ENCODE results near the gene HOXA9. TPM values are rescaled to one million over a fixed set of nuclear protein-coding genes. Genes with fewer than 3 reads are reported as not detected.

Gene HOXA9
- total and polyA plus RNA-seq, 2 of the 8 experiments (the other 6 are each of a cell fraction or from before 2014, with no cell fraction given) = not detected

DNA sequence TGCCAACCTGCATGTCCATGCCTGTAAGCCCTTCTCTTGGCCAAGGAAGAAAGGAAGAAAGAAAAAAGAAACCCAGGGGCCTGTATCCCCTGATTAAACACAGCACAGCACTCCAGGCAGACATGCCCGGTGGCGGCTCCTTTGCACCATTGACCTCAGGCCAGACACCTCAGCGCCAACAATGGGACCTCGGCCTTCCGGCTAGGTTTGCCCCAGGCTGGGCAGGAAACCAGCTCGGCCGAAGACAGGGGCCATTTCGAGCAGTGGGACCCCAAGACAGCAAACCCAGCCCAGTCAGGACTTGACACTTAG is 5.9 kb upstream of the HOXA9 start (continued):
- TF ChIP-seq, protein P1, sequence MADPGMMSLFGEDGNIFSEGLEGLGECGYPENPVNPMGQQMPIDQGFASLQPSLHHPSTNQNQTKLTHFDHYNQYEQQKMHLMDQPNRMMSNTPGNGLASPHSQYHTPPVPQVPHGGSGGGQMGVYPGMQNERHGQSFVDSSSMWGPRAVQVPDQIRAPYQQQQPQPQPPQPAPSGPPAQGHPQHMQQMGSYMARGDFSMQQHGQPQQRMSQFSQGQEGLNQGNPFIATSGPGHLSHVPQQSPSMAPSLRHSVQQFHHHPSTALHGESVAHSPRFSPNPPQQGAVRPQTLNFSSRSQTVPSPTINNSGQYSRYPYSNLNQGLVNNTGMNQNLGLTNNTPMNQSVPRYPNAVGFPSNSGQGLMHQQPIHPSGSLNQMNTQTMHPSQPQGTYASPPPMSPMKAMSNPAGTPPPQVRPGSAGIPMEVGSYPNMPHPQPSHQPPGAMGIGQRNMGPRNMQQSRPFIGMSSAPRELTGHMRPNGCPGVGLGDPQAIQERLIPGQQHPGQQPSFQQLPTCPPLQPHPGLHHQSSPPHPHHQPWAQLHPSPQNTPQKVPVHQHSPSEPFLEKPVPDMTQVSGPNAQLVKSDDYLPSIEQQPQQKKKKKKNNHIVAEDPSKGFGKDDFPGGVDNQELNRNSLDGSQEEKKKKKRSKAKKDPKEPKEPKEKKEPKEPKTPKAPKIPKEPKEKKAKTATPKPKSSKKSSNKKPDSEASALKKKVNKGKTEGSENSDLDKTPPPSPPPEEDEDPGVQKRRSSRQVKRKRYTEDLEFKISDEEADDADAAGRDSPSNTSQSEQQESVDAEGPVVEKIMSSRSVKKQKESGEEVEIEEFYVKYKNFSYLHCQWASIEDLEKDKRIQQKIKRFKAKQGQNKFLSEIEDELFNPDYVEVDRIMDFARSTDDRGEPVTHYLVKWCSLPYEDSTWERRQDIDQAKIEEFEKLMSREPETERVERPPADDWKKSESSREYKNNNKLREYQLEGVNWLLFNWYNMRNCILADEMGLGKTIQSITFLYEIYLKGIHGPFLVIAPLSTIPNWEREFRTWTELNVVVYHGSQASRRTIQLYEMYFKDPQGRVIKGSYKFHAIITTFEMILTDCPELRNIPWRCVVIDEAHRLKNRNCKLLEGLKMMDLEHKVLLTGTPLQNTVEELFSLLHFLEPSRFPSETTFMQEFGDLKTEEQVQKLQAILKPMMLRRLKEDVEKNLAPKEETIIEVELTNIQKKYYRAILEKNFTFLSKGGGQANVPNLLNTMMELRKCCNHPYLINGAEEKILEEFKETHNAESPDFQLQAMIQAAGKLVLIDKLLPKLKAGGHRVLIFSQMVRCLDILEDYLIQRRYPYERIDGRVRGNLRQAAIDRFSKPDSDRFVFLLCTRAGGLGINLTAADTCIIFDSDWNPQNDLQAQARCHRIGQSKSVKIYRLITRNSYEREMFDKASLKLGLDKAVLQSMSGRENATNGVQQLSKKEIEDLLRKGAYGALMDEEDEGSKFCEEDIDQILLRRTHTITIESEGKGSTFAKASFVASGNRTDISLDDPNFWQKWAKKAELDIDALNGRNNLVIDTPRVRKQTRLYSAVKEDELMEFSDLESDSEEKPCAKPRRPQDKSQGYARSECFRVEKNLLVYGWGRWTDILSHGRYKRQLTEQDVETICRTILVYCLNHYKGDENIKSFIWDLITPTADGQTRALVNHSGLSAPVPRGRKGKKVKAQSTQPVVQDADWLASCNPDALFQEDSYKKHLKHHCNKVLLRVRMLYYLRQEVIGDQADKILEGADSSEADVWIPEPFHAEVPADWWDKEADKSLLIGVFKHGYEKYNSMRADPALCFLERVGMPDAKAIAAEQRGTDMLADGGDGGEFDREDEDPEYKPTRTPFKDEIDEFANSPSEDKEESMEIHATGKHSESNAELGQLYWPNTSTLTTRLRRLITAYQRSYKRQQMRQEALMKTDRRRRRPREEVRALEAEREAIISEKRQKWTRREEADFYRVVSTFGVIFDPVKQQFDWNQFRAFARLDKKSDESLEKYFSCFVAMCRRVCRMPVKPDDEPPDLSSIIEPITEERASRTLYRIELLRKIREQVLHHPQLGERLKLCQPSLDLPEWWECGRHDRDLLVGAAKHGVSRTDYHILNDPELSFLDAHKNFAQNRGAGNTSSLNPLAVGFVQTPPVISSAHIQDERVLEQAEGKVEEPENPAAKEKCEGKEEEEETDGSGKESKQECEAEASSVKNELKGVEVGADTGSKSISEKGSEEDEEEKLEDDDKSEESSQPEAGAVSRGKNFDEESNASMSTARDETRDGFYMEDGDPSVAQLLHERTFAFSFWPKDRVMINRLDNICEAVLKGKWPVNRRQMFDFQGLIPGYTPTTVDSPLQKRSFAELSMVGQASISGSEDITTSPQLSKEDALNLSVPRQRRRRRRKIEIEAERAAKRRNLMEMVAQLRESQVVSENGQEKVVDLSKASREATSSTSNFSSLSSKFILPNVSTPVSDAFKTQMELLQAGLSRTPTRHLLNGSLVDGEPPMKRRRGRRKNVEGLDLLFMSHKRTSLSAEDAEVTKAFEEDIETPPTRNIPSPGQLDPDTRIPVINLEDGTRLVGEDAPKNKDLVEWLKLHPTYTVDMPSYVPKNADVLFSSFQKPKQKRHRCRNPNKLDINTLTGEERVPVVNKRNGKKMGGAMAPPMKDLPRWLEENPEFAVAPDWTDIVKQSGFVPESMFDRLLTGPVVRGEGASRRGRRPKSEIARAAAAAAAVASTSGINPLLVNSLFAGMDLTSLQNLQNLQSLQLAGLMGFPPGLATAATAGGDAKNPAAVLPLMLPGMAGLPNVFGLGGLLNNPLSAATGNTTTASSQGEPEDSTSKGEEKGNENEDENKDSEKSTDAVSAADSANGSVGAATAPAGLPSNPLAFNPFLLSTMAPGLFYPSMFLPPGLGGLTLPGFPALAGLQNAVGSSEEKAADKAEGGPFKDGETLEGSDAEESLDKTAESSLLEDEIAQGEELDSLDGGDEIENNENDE (IDR thresholded peaks at IDR 0.05; ENCODE audit: insufficient replicate concordance, low read length) = no peak
- TF ChIP-seq JUND (IDR thresholded peaks at IDR 0.05; ENCODE audit: low read length) = no peak
- TF ChIP-seq, protein P2, sequence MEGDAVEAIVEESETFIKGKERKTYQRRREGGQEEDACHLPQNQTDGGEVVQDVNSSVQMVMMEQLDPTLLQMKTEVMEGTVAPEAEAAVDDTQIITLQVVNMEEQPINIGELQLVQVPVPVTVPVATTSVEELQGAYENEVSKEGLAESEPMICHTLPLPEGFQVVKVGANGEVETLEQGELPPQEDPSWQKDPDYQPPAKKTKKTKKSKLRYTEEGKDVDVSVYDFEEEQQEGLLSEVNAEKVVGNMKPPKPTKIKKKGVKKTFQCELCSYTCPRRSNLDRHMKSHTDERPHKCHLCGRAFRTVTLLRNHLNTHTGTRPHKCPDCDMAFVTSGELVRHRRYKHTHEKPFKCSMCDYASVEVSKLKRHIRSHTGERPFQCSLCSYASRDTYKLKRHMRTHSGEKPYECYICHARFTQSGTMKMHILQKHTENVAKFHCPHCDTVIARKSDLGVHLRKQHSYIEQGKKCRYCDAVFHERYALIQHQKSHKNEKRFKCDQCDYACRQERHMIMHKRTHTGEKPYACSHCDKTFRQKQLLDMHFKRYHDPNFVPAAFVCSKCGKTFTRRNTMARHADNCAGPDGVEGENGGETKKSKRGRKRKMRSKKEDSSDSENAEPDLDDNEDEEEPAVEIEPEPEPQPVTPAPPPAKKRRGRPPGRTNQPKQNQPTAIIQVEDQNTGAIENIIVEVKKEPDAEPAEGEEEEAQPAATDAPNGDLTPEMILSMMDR (IDR thresholded peaks at IDR 0.05; ENCODE audit: control extremely low read depth in 1 of 3, insufficient read depth in 1 of 3, low read depth in 1 of 3, low read length in 3 of 3) = no peak
- no peak for TF ChIP-seq MAFK (IDR thresholded peaks at IDR 0.05; ENCODE audit: low read depth, low read length)
- TF ChIP-seq SUZ12 (IDR thresholded peaks at IDR 0.05; ENCODE audit: low read length) = no peak; the same call in 1 of the 2 replicates
- no peak for TF ChIP-seq CBX5 (IDR thresholded peaks at IDR 0.05; ENCODE audit: low read depth, low read length)

Data from H1 (cell line).